GM12878 (cell line): Measurements from ENCODE around the gene REG1A. TPM values are rescaled to one million over a fixed set of nuclear protein-coding genes. Genes with fewer than 3 reads are reported as not detected.

Experiments
- ATAC-seq: fragments of 200-7000 bp; cut with Tn5 transposase; 3 replicates; pipeline ENCODE4 v1.9.1; 2020; ENCODE audit warnings: mild to moderate bottlenecking, moderate library complexity
- BruUV-seq: library from RNA; stranded (reverse); fragments of 400-500 nt; replicated peaks from 2 replicates; lab custom pipeline; 2021; lab: Mats Ljungman, UMichigan
- CTCF ChIA-PET: fragments of 300-600 bp; sonication (Branson Sonifier 250); formaldehyde crosslinking; extraction: SDS; loops from one replicate; lab custom pipeline; 2021; ENCODE audit warnings: inconsistent platforms; lab: Yijun Ruan, JAX
- POLR2A ChIA-PET: fragments of 350-600 bp; formaldehyde crosslinking; extraction: SDS; loops from one replicate; lab custom pipeline; 2021; ENCODE audit warnings: inconsistent platforms; lab: Charles Lee
- RAD21 ChIA-PET: fragments of 300-600 bp; sonication (Branson Sonifier 250); formaldehyde crosslinking; loops from one replicate; lab custom pipeline; 2023; ENCODE audit warnings: antibody characterized with exemption; ENCODE audit not compliant: unreplicated experiment; lab: Charles Lee
- SMC1A ChIA-PET: fragments of 300-600 bp; sonication (Branson Sonifier 250); formaldehyde crosslinking; loops from one replicate; lab custom pipeline; 2023; ENCODE audit not compliant: unreplicated experiment, uncharacterized antibody; lab: Charles Lee
- DNase-seq: peaks from one replicate; pipeline ENCODE4 v3.0.0-alpha.2; 2011; ENCODE audit warnings: low read depth, low spot score
- FAIRE-seq: peaks from 3 replicates; lab custom pipeline; 2011; peaks lifted over from hg19 to GRCh38; lab: Jason Lieb, UNC
- H2AFZ ChIP-seq: 2 replicates; pipeline ENCODE4 v1.6.0; 2011; ENCODE audit warnings: low read depth, low read length, control low read depth; ENCODE audit not compliant: control insufficient read depth
- H3K27ac ChIP-seq: 2 replicates; pipeline ENCODE4 v1.5.1; 2011; ENCODE audit warnings: control low read depth; ENCODE audit not compliant: control insufficient read depth, insufficient read depth
- H3K27me3 ChIP-seq, 2 experiments: replicated peaks in 1 of 2; 2 replicates each; pipeline versions ENCODE4 v1.6.0 to v1.6.1; 2011; ENCODE audit warnings: low read length in 1 of 2; ENCODE audit not compliant: control insufficient read depth in 2 of 2, insufficient read depth in 2 of 2
- H3K36me3 ChIP-seq, 2 experiments: 2 replicates each; pipeline ENCODE4 v1.5.1; 2011; ENCODE audit warnings: low read length in 1 of 2; ENCODE audit not compliant: control insufficient read depth in 2 of 2, insufficient read depth in 2 of 2
- H3K4me1 ChIP-seq: 2 replicates; pipeline ENCODE4 v1.6.1; 2011; ENCODE audit warnings: mild to moderate bottlenecking, low read length, moderate library complexity, mixed read lengths; ENCODE audit not compliant: control insufficient read depth, insufficient read depth
- H3K4me2 ChIP-seq: 2 replicates; pipeline ENCODE4 v1.6.0; 2011; ENCODE audit warnings: control low read depth; ENCODE audit not compliant: control insufficient read depth, insufficient read depth
- H3K4me3 ChIP-seq: fragments of 200-600 bp; sonication (generic); 2 replicates; pipeline ENCODE4 v1.5.1; 2016
- H3K79me2 ChIP-seq: 2 replicates; pipeline ENCODE4 v1.6.0; 2011; ENCODE audit warnings: low read length; ENCODE audit not compliant: control insufficient read depth, insufficient read depth
- H3K9ac ChIP-seq: 2 replicates; pipeline ENCODE4 v1.8.0; 2011; ENCODE audit warnings: low read length, control low read depth, mixed read lengths; ENCODE audit not compliant: control insufficient read depth, insufficient read depth
- H3K9me3 ChIP-seq: replicated peaks from 3 replicates; pipeline ENCODE4 v1.5.1; 2011; ENCODE audit warnings: mild to moderate bottlenecking, low read length; ENCODE audit not compliant: control insufficient read depth, insufficient read depth
- H4K20me1 ChIP-seq: 2 replicates; pipeline ENCODE4 v1.6.0; 2011; ENCODE audit not compliant: control insufficient read depth, insufficient read depth
- BMI1 ChIP-seq: fragments of 450-650 bp; IDR thresholded peaks from 2 replicates; pipeline ENCODE4 v1.6.1; 2016; ENCODE audit warnings: mild to moderate bottlenecking, moderate library complexity, borderline replicate concordance
- KDM1A ChIP-seq: fragments of 200-600 bp; sonication (generic); IDR thresholded peaks from 2 replicates; pipeline ENCODE4 v1.6.1; 2016; ENCODE audit warnings: borderline replicate concordance
- RCOR1 ChIP-seq: conservative IDR thresholded peaks from 2 replicates; pipeline ENCODE4 v1.6.1; 2012; ENCODE audit warnings: low read depth, low read length, improper control_type of control experiment
- SUZ12 ChIP-seq: fragments of 200-600 bp; sonication (generic); IDR thresholded peaks from one replicate; pipeline ENCODE4 v1.6.1; 2018; ENCODE audit warnings: antibody characterized with exemption, mild to moderate bottlenecking; ENCODE audit not compliant: unreplicated experiment
- TAF1 ChIP-seq: IDR thresholded peaks from 2 replicates; pipeline ENCODE4 v1.6.1; 2011; ENCODE audit warnings: mild to moderate bottlenecking, low read depth, low read length, borderline replicate concordance
- WGBS: methylation state at CpG from one replicate; pipeline ENCODE4 v1.1.6; 2016; ENCODE audit warnings: low lambda C conversion rate; ENCODE audit not compliant: insufficient replicate concordance, insufficient coverage; ENCODE audit errors: missing lambda C conversion rate; 5-methylcytosine and 5-hydroxymethylcytosine counted together
- in situ Hi-C: fragments of 300-500 bp; cut with MboI; formaldehyde crosslinking; loops from 9 replicates; pipeline ENCODE4 v1.14.3; 2018; ENCODE audit warnings: mixed read lengths
- intact Hi-C: fragments of 100-400 bp; cut with micrococcal nuclease; formaldehyde crosslinking; loops from one replicate; pipeline ENCODE4 v1.14.2; 2022; ENCODE audit not compliant: unreplicated experiment
- polyA plus RNA-seq, 11 experiments: library from polyadenylated mRNA; depleted of rRNA in 4 of 11; unstranded in 6 of 11; stranded (reverse) in 5 of 11; fragments of >200 nt; fragmentation: Nextera tagmentation in 4 of 11; fragmentation: Illumina TruSeq in 1 of 11; extraction: Ambion mirVana in 4 of 11; extraction: Trizol in 1 of 11; gene quantifications; 1 replicate in 1 of 11; 2 replicates in 10 of 11; pipeline versions ENCODE4 v1.2.1 to v1.2.3, GENCODE V29; 2011 to 2016; ENCODE audit warnings: inconsistent platforms in 2 of 11, missing spikeins in 2 of 11, low read depth in 1 of 11
- total RNA-seq, 4 experiments: library from RNA; depleted of rRNA in 3 of 4; stranded (reverse); fragments of >200 nt in 3 of 4; fragmentation: Illumina TruSeq in 1 of 4; extraction: Trizol in 1 of 4; gene quantifications; 2 replicates each; pipeline versions ENCODE4 v1.2.1 to v1.2.3, GENCODE V29; 2013 to 2021
- TF ChIP-seq, protein P1 (sequence below): fragments of 450-650 bp; IDR thresholded peaks from 2 replicates; pipeline ENCODE4 v1.6.1; 2014; ENCODE audit warnings: mild to moderate bottlenecking
- TF ChIP-seq, protein P2 (sequence below): fragments of 450-650 bp; conservative IDR thresholded peaks from 2 replicates; pipeline ENCODE4 v1.6.1; 2017; ENCODE audit warnings: mild to moderate bottlenecking, moderate library complexity

Gene REG1A
- total and polyA plus RNA-seq, 10 of the 15 experiments (the other 5 are each of a cell fraction or from before 2014, with no cell fraction given), result 4.5 TPM; not detected in 9

DNA sequence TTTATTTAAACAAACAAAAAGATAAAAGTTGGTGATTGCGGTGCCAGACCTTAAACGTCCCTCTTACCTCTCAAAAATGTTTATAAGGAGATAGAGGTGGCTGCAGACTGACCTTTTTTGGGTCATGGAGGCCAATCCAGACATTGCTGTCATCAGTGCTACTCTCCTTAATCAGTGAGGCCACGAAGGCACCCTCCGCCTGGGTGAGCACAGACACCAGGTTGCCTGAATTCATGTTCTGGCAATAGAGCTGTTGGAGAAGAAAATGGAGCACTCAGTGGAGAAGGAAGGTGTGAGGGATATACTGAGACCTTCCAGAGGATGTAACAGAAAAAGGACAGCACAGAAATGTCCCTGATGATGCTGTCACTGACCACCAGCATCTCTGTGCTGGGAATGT, 34.0 kb upstream of the REG1A start:
- intact Hi-C loops (no loop called here), in situ Hi-C loops (no loop called here)
- Histone ChIP-seq H3K36me3 (no peaks in the 10 kb centered on the region), H4K20me1 (no peaks in the 10 kb centered on the region), H3K9ac (no peak overlapping the region), H3K9me3 (no peaks in the 10 kb centered on the region), H3K27me3 (no peaks in the 10 kb centered on the region), H3K4me2 (no peak overlapping the region), H3K4me3 (no peak overlapping the region), H3K27ac (no peak overlapping the region), H3K79me2 (no peaks in the 10 kb centered on the region), H3K4me1 (no peaks in the 10 kb centered on the region), H2AFZ (no peak overlapping the region)
- RAD21 ChIA-PET, result no interaction called here
- TF ChIP-seq, protein P1, sequence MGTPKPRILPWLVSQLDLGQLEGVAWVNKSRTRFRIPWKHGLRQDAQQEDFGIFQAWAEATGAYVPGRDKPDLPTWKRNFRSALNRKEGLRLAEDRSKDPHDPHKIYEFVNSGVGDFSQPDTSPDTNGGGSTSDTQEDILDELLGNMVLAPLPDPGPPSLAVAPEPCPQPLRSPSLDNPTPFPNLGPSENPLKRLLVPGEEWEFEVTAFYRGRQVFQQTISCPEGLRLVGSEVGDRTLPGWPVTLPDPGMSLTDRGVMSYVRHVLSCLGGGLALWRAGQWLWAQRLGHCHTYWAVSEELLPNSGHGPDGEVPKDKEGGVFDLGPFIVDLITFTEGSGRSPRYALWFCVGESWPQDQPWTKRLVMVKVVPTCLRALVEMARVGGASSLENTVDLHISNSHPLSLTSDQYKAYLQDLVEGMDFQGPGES, result no peak
- TF ChIP-seq KDM1A (no peak), TAF1 (no peak), SUZ12 (no peak), BMI1 (no peak), RCOR1 (no peak)
- TF ChIP-seq, protein P2, sequence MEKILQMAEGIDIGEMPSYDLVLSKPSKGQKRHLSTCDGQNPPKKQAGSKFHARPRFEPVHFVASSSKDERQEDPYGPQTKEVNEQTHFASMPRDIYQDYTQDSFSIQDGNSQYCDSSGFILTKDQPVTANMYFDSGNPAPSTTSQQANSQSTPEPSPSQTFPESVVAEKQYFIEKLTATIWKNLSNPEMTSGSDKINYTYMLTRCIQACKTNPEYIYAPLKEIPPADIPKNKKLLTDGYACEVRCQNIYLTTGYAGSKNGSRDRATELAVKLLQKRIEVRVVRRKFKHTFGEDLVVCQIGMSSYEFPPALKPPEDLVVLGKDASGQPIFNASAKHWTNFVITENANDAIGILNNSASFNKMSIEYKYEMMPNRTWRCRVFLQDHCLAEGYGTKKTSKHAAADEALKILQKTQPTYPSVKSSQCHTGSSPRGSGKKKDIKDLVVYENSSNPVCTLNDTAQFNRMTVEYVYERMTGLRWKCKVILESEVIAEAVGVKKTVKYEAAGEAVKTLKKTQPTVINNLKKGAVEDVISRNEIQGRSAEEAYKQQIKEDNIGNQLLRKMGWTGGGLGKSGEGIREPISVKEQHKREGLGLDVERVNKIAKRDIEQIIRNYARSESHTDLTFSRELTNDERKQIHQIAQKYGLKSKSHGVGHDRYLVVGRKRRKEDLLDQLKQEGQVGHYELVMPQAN, result no peak
- CTCF ChIA-PET, result no interaction called here
- no TSS peak for BruUV-seq
- SMC1A ChIA-PET, result no interaction called here
- 0% methylated on average over 4 of the region's 4 CpGs for WGBS
- POLR2A ChIA-PET, result no interaction called here
- DNase-seq, result no peak
- no peak for ATAC-seq
- no peak for FAIRE-seq
